ENCODE measurements around the gene ZBTB24.

Gene ZBTB24

GRCh38 chr6:109498052-109498451, 15.0 kb upstream of the ZBTB24 start:
- no peak for DNase-seq

- no peak for DNase-seq
These were observed 13.2 kb upstream of the ZBTB24 start for GRCh38 chr6:109496036-109496772.

- DNase-seq: no peak
These were observed 10.8 kb upstream of the ZBTB24 start for GRCh38 chr6:109493865-109494264.

- DNase-seq: no peak
These were observed 8.4 kb upstream of the ZBTB24 start for GRCh38 chr6:109491207-109491938.

- DNase-seq: no peak
These were observed 7.7 kb upstream of the ZBTB24 start for GRCh38 chr6:109490713-109491112.

- no peak for DNase-seq
These were observed 5.0 kb upstream of the ZBTB24 start for GRCh38 chr6:109488001-109488400.

- no peak for DNase-seq
These were observed 3.0 kb upstream of the ZBTB24 start for GRCh38 chr6:109486068-109486467.

GRCh38 chr6:109485266-109485935, 2.4 kb upstream of the ZBTB24 start:
- no peak for DNase-seq

- DNase-seq: no peak
These were observed 1.1 kb upstream of the ZBTB24 start for GRCh38 chr6:109484122-109484521.

- no peak for DNase-seq
These were observed 677 bp upstream of the ZBTB24 start for GRCh38 chr6:109483735-109484057.

- no peak for DNase-seq
These were observed 2.0 kb downstream of the ZBTB24 start for GRCh38 chr6:109480993-109481480.

GRCh38 chr6:109478841-109479624, 4.0 kb downstream of the ZBTB24 start:
- no peak for DNase-seq

GRCh38 chr6:109478222-109478805, 4.7 kb downstream of the ZBTB24 start:
- DNase-seq: no peak

GRCh38 chr6:109477725-109478124, 5.3 kb downstream of the ZBTB24 start:
- DNase-seq: no peak

- DNase-seq: no peak
These were observed 5.8 kb downstream of the ZBTB24 start for GRCh38 chr6:109477184-109477583.

GRCh38 chr6:109475625-109476024, 7.4 kb downstream of the ZBTB24 start:
- no peak for DNase-seq

GRCh38 chr6:109474995-109475394, 8.0 kb downstream of the ZBTB24 start:
- no peak for DNase-seq

GRCh38 chr6:109473120-109473519, 9.9 kb downstream of the ZBTB24 start:
- no peak for DNase-seq

- DNase-seq: no peak
These were observed 10.7 kb downstream of the ZBTB24 start for GRCh38 chr6:109472132-109472995.

GRCh38 chr6:109471105-109471810, 11.8 kb downstream of the ZBTB24 start:
- no peak for DNase-seq

- no peak for DNase-seq
These were observed 13.3 kb downstream of the ZBTB24 start for GRCh38 chr6:109469591-109470189.

Measured in activated naive CD4-positive, alpha-beta T cell (primary cell).